ENCODE data around the gene GIPC2.
A peak's percentile ranks its signal among the peaks of the same experiment; 100 is the strongest.

Gene GIPC2

DNA sequence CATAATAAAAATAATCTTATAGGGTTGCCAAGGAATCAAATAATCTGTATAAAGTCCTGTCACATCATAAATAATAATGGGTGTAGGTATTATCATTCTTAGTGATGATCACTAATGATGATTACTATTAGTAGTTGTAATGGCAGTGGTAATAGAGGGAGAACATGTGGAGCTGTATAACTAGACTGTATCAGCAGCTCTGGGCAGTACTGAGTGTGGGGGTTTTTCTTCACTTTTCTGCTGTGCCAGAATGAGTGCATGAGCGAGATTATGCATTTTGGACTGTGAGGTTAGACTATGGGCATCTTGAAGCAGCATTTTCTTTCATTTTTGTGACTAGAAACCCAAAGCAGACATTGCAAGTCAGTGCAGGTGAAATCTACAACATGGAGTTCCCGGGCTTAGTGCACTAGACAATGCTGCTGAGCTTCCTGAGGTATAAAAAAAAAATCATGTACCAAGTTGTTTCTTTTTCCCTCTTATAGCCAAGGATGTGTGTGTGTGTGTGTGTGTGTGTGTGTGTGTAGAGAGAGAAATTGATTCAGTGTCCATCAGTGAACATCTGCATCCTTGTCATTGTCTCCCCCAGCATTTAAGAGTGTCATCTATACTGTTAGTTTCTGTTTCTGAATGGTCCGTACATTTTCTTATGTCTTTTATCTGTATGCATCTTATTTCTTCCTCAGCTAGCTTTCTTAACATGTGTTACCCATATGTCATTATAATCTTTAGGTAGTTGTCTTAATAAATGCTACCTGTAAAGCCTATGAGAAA lies 86.6 kb downstream of the GIPC2 start:
- no peaks in the 10 kb centered on the region for H3K27me3 ChIP-seq (replicated peaks; ENCODE audit: control insufficient read depth, insufficient read depth, low read length)
- no peak overlapping the region for H3K4me3 ChIP-seq (ENCODE audit: low read length)
- H3K4me1 ChIP-seq (ENCODE audit: control insufficient read depth, insufficient read depth, low read length) = no peaks in the 10 kb centered on the region
- no peaks in the 10 kb centered on the region for H3K36me3 ChIP-seq (ENCODE audit: control insufficient read depth, insufficient read depth, low read length, severe bottlenecking)
- no peak overlapping the region for H3K9ac ChIP-seq (ENCODE audit: low read length)
- no peaks in the 10 kb centered on the region for H3K9me3 ChIP-seq (ENCODE audit: control insufficient read depth, low read length)
- DNase-seq (ENCODE audit: low read depth) = no peak

DNA sequence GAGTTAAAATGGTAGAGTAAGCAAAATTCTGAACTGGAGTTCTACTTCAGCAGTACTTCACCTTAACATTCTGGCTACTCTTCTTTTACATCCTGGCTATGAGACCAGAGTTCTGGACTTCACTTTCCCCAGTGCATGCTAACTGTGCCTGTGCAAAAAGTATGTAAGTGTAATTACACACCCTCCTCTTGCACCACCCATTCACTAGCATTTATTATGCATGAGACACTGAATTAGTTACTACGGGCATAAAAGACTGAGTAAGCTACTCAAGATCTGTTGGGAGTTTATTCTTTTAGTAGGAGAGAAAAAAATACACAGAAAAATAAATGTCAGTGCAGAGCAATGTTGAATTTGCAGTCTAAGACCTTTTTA lies 87.2 kb downstream of the GIPC2 start:
- Histone ChIP-seq H3K9ac (ENCODE audit: low read length) (no peak overlapping the region), H3K4me3 (ENCODE audit: low read length) (no peak overlapping the region), H3K27me3 (replicated peaks; ENCODE audit: control insufficient read depth, insufficient read depth, low read length) (no peaks in the 10 kb centered on the region), H3K36me3 (ENCODE audit: control insufficient read depth, insufficient read depth, low read length, severe bottlenecking) (no peaks in the 10 kb centered on the region), H3K4me1 (ENCODE audit: control insufficient read depth, insufficient read depth, low read length) (no peaks in the 10 kb centered on the region), H3K9me3 (ENCODE audit: control insufficient read depth, low read length) (no peaks in the 10 kb centered on the region)
- DNase-seq (ENCODE audit: low read depth) = no peak

DNA sequence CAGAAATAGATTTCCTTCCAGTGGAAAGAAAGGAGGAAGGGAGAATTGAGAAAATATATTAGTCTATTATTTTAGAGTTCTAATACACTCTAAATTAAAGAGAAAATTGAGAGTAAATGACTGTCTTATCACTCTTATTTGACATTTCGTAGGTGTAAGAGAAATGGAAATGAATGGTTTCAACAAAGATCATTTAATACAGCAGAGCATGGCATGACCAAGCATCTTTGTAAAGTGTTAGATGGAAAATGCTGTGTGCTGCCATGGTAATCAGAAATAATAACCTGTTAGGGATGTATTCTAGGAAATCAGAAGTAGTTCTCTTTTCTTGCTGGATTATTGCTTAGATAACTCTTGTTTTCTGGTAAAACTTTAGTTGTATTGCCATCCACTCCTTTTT lies 90.9 kb downstream of the GIPC2 start:
- H3K36me3 ChIP-seq (ENCODE audit: control insufficient read depth, insufficient read depth, low read length, severe bottlenecking) = no peaks in the 10 kb centered on the region
- no peaks in the 10 kb centered on the region for H3K9me3 ChIP-seq (ENCODE audit: control insufficient read depth, low read length)
- H3K4me1 ChIP-seq (ENCODE audit: control insufficient read depth, insufficient read depth, low read length) = no peaks in the 10 kb centered on the region
- H3K4me3 ChIP-seq (ENCODE audit: low read length) = no peak overlapping the region
- H3K9ac ChIP-seq (ENCODE audit: low read length) = no peak overlapping the region
- DNase-seq (ENCODE audit: low read depth) = no peak
- no peaks in the 10 kb centered on the region for H3K27me3 ChIP-seq (replicated peaks; ENCODE audit: control insufficient read depth, insufficient read depth, low read length)

DNA sequence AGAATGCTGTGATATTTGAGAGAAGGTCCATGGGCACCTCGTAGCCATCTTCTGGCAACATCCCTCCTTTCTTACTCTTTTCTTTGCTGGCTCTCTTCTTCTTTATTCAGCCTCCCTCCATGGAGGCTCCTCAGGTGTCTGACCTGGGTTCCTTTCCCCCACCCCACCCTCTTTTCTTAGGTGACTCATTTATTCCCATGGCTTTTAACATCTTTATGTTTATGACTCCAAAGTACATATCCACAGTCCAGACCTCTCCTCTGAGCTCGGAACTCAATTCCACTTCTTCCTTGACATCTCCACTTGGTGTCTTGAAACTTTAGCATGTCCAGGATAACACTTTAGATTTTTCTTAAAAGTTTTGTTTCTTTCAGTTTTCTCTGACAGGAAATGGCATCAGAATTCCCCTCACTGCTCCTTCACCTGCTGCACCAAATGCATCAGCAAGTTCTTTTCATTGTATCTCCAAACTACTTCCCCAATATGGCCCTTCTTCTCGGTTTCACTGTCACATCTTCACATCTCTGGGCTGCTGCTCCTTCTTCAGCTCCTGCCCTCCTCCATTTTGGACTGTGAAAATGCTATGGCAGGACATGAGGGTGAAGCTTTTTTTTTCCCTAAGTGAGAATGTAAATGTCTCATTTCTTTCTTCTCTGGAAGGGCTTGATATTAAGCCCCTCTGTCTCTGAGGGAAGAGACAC lies 95.9 kb downstream of the GIPC2 start:
- no peak for DNase-seq (ENCODE audit: low read depth)
- Histone ChIP-seq H3K4me3 (ENCODE audit: low read length) (no peak overlapping the region), H3K9me3 (ENCODE audit: control insufficient read depth, low read length) (no peaks in the 10 kb centered on the region), H3K9ac (ENCODE audit: low read length) (no peak overlapping the region), H3K27me3 (replicated peaks; ENCODE audit: control insufficient read depth, insufficient read depth, low read length) (no peaks in the 10 kb centered on the region), H3K36me3 (ENCODE audit: control insufficient read depth, insufficient read depth, low read length, severe bottlenecking) (no peaks in the 10 kb centered on the region), H3K4me1 (ENCODE audit: control insufficient read depth, insufficient read depth, low read length) (peaks cover 13% of the 10 kb centered on the region)

DNA sequence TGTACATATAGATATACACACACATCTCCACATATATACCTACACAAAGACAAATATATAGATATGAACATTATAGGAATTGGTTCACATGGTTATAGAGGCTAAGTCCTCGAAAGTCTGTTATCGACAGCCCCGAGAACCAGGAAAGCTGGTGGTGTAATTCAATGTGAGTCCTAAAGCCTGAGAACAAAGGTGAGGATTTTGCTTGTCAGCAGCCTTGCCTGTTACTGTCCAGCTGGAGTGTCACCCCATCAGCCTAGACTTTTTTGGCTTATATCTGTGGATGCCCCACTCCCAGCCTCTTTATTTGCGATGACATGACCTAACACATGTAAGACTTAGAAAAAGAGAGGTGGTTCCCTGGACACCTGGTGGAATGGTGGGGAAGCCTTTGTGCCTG lies 97.0 kb downstream of the GIPC2 start:
- Histone ChIP-seq H3K27me3 (replicated peaks; ENCODE audit: control insufficient read depth, insufficient read depth, low read length) (no peaks in the 10 kb centered on the region), H3K9ac (ENCODE audit: low read length) (no peak overlapping the region), H3K4me3 (ENCODE audit: low read length) (no peak overlapping the region), H3K9me3 (ENCODE audit: control insufficient read depth, low read length) (no peaks in the 10 kb centered on the region), H3K36me3 (ENCODE audit: control insufficient read depth, insufficient read depth, low read length, severe bottlenecking) (no peaks in the 10 kb centered on the region), H3K4me1 (ENCODE audit: control insufficient read depth, insufficient read depth, low read length) (peaks cover 13% of the 10 kb centered on the region)
- DNase-seq (ENCODE audit: low read depth) = no peak

DNA sequence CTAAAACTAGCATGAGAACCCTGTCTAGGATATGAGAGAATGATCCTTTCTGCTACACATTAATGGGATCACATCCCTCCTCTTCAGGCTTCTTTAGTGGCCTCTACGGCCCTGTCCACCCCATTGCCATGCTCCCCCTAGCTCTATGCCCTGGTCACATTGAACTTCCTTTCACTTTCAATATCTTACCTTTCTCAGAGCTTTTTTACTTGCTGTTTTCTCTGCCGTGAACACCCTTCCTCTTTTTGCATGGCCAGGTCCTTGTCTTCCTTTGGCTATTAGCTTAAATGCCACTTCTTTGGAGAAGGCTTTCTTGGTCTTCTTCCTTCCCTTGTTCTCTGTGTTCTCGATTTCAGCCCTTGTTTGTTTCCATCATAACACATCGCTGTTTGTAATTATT lies 97.4 kb downstream of the GIPC2 start:
- Histone ChIP-seq H3K4me3 (ENCODE audit: low read length) (no peak overlapping the region), H3K36me3 (ENCODE audit: control insufficient read depth, insufficient read depth, low read length, severe bottlenecking) (no peaks in the 10 kb centered on the region), H3K9ac (ENCODE audit: low read length) (no peak overlapping the region), H3K9me3 (ENCODE audit: control insufficient read depth, low read length) (no peaks in the 10 kb centered on the region), H3K4me1 (ENCODE audit: control insufficient read depth, insufficient read depth, low read length) (peaks cover 13% of the 10 kb centered on the region), H3K27me3 (replicated peaks; ENCODE audit: control insufficient read depth, insufficient read depth, low read length) (no peaks in the 10 kb centered on the region)
- no peak for DNase-seq (ENCODE audit: low read depth)

DNA sequence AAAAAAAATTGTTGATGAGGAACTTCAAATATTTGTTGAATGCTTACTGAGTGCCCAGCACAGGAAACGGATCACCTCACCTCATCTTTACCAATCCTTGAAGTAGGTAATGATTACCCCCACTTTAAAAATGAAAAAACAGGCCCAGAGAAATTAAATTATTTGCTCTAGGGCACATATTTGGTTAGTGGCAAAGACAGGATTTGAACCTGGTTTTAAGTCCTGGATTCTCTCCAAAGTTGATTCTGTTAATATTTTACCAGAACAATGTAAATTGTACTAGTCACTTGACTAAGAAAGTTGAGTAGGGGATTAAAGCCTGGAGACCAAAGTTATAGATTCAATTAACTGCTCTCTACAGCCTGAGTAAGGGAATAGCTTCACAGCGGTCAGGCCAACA lies 97.9 kb downstream of the GIPC2 start:
- no peaks in the 10 kb centered on the region for H3K27me3 ChIP-seq (replicated peaks; ENCODE audit: control insufficient read depth, insufficient read depth, low read length)
- no peak for DNase-seq (ENCODE audit: low read depth)
- no peak overlapping the region for H3K9ac ChIP-seq (ENCODE audit: low read length)
- peaks cover 13% of the 10 kb centered on the region for H3K4me1 ChIP-seq (ENCODE audit: control insufficient read depth, insufficient read depth, low read length)
- no peaks in the 10 kb centered on the region for H3K36me3 ChIP-seq (ENCODE audit: control insufficient read depth, insufficient read depth, low read length, severe bottlenecking)
- H3K9me3 ChIP-seq (ENCODE audit: control insufficient read depth, low read length) = no peaks in the 10 kb centered on the region
- no peak overlapping the region for H3K4me3 ChIP-seq (ENCODE audit: low read length)

DNA sequence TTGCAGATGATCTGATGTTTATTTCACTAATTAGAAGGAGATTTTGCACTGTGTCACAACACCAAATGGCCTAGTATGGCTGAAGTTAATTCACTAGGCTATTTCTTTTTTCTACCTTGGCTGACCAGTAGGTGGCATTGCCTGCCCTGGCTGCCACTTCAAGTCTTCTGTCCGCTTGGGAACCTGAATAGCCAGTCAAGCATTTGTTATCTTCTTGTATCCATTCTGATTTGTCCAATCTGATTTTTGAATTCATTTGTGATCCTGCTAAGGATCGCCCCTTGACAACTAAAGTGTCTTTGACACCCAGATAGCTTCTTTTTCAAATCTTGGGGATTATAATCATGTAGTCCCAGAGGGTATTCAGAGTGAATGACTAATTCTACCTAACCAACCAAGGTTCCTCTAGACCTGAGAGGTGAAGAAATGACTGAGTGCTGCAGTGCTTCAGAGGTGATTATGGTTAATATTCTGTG lies 99.4 kb downstream of the GIPC2 start:
- peak overlapping the region; percentile 15 for H3K9ac ChIP-seq (ENCODE audit: low read length)
- no peaks in the 10 kb centered on the region for H3K36me3 ChIP-seq (ENCODE audit: control insufficient read depth, insufficient read depth, low read length, severe bottlenecking)
- no peaks in the 10 kb centered on the region for H3K9me3 ChIP-seq (ENCODE audit: control insufficient read depth, low read length)
- DNase-seq (ENCODE audit: low read depth) = peak; percentile 92
- H3K4me3 ChIP-seq (ENCODE audit: low read length) = no peak overlapping the region
- peaks cover 13% of the 10 kb centered on the region for H3K4me1 ChIP-seq (ENCODE audit: control insufficient read depth, insufficient read depth, low read length)
- H3K27me3 ChIP-seq (replicated peaks; ENCODE audit: control insufficient read depth, insufficient read depth, low read length) = no peaks in the 10 kb centered on the region

DNA sequence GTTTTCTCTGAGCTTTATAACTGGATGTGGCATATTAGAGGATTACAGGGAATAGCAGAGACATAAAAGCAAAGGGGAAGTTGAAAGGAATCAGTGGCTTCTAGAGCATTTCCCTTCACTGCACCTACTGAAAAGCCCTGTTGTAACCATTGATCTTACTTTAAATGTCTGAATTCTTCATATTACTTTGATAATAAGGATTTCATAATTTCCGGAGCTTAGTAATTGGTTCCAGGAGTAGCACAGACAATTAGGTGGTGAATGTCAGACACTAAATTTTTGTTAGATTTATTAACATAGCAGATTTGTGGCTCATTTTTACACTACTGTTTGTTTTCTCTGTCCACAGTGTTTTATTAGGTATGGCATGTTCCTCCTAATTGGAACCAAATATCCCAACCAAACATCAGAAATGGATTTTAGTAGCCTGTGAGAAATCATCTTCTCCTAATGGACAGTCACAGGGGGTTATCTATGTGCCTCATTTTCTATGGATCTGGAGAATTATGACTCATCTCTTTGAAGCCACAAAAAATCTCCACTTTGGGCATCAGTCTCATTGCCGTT lies 100.5 kb downstream of the GIPC2 start:
- Histone ChIP-seq H3K4me1 (ENCODE audit: control insufficient read depth, insufficient read depth, low read length) (peaks cover 13% of the 10 kb centered on the region), H3K9ac (ENCODE audit: low read length) (no peak overlapping the region), H3K36me3 (ENCODE audit: control insufficient read depth, insufficient read depth, low read length, severe bottlenecking) (no peaks in the 10 kb centered on the region), H3K4me3 (ENCODE audit: low read length) (no peak overlapping the region), H3K9me3 (ENCODE audit: control insufficient read depth, low read length) (no peaks in the 10 kb centered on the region), H3K27me3 (replicated peaks; ENCODE audit: control insufficient read depth, insufficient read depth, low read length) (no peaks in the 10 kb centered on the region)
- DNase-seq (ENCODE audit: low read depth) = peak; percentile 23

DNA sequence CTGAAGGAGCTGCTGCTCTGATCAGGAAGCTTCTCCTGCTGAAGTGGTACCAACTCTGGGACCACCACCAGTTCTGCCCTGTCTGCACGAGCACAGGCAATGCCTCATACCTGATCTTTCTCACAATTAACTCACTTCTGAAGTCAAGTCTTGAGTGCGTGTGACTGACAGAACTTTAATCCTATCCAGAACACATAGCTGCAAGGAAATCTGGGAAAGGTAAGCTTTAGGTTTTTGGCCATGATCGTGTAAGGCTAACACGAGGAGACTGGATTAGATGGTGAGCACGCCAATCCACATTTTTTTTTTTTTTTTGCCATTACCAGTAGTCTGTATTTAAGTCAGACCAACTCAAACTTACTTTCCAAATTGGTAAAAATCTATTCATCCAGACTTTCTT lies 101.3 kb downstream of the GIPC2 start:
- Histone ChIP-seq H3K9ac (ENCODE audit: low read length) (no peak overlapping the region), H3K36me3 (ENCODE audit: control insufficient read depth, insufficient read depth, low read length, severe bottlenecking) (no peaks in the 10 kb centered on the region), H3K27me3 (replicated peaks; ENCODE audit: control insufficient read depth, insufficient read depth, low read length) (no peaks in the 10 kb centered on the region), H3K4me3 (ENCODE audit: low read length) (no peak overlapping the region), H3K4me1 (ENCODE audit: control insufficient read depth, insufficient read depth, low read length) (peaks cover 13% of the 10 kb centered on the region), H3K9me3 (ENCODE audit: control insufficient read depth, low read length) (no peaks in the 10 kb centered on the region)
- DNase-seq (ENCODE audit: low read depth) = no peak

DNA sequence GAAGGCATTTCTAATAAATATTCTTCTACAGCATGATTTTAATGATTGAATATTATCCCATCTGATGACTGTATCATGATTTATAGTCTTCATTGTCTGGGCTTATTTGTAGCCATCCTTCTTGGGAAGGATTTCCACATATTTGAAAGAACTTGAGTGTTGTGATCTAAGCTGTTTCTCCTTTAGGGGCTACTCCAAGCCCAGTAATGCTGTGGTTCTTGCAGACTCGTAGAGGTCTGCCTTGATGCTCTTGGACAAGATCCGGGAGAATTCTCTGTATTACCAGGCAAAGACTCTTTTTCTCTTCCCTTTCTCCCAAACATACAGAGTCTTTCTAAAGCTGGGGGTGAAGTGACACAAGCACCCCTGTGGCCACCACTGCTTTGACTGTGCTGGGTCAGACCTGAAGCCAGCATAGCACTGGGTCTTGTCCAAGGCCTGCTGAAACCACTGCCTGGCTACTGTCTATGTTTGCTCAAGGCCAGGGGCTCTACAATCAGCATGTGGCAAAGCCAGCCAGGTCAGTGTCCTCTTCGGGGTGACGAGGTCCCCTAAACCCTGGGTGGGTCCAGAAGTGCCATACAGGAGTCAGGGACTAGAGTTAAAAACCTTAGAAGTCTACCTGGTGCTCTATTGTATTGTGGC lies 107.4 kb downstream of the GIPC2 start:
- H3K9ac ChIP-seq (ENCODE audit: low read length) = no peak overlapping the region
- DNase-seq (ENCODE audit: low read depth) = no peak
- peaks cover 21% of the 10 kb centered on the region for H3K4me1 ChIP-seq (ENCODE audit: control insufficient read depth, insufficient read depth, low read length)
- H3K9me3 ChIP-seq (ENCODE audit: control insufficient read depth, low read length) = no peaks in the 10 kb centered on the region
- no peaks in the 10 kb centered on the region for H3K36me3 ChIP-seq (ENCODE audit: control insufficient read depth, insufficient read depth, low read length, severe bottlenecking)
- no peaks in the 10 kb centered on the region for H3K27me3 ChIP-seq (replicated peaks; ENCODE audit: control insufficient read depth, insufficient read depth, low read length)
- H3K4me3 ChIP-seq (ENCODE audit: low read length) = no peak overlapping the region

All from adipocyte (in vitro differentiated cells).